Right ventricle myocardium inferior (tissue), 1 donor: Measurements from ENCODE around the gene PASD1. TPM values are rescaled to one million over a fixed set of nuclear protein-coding genes. Genes with fewer than 3 reads are reported as not detected.
"Not testable (repeated sequence)": the region's sequence is repeated elsewhere in the genome, so short reads cannot be mapped to it uniquely, and the experiment has no call there.

Experiments used
- ATAC-seq: fragments of 200-7000 bp; cut with Tn5 transposase; one replicate; pipeline ENCODE4 v1.9.1; 2020; ENCODE audit warnings: mild to moderate bottlenecking, moderate library complexity
- DNase-seq: peaks from one replicate; pipeline ENCODE4 v3.0.0; 2021; ENCODE audit errors: missing footprints
- intact Hi-C: fragments of 100-400 bp; cut with DNase I; formaldehyde crosslinking; loops from one replicate; pipeline ENCODE4 v1.11.0; 2022
- total RNA-seq: library from RNA; stranded (reverse); fragmentation: NEBNext Ultra II Directional; extraction: Animal tissue kit (Norgen Biotek cat#: 25700); gene quantifications from one replicate; pipeline ENCODE4 v1.2.1, GENCODE V29; 2021
- donor health status: DM: no; HTN: yes; CAD: no; lungs with severe emphysema.

Gene PASD1
- total RNA-seq, 1 donor from 2014 or later, result not detected

GRCh38 chrX:151593384-151593783 is 29.9 kb downstream of the PASD1 start:
- DNase-seq, intact Hi-C loops, ATAC-seq: not testable (repeated sequence)

GRCh38 chrX:151596282-151596681 is 32.8 kb downstream of the PASD1 start:
- no peak for DNase-seq
- ATAC-seq, result no peak
- intact Hi-C loops, result no loop called here

GRCh38 chrX:151604931-151605330 is 41.5 kb downstream of the PASD1 start:
- intact Hi-C loops, result no loop called here
- ATAC-seq, result no peak
- no peak for DNase-seq

GRCh38 chrX:151609222-151609621 is 45.7 kb downstream of the PASD1 start:
- intact Hi-C loops, result no loop called here
- no peak for ATAC-seq
- no peak for DNase-seq

GRCh38 chrX:151621422-151621821 is 57.9 kb downstream of the PASD1 start:
- DNase-seq (no peak), ATAC-seq (no peak)
- intact Hi-C loops, result no loop called here

- no peak for DNase-seq
- intact Hi-C loops, result no loop called here
Observed at GRCh38 chrX:151624677-151625076, 61.2 kb downstream of the PASD1 start.

GRCh38 chrX:151631822-151632221 is 68.3 kb downstream of the PASD1 start:
- intact Hi-C loops, result no loop called here
- no peak for DNase-seq
- no peak for ATAC-seq

More at GRCh38 chrX:151624677-151625076, 61.2 kb downstream of the PASD1 start:
- ATAC-seq, result no peak

- ATAC-seq (no peak), DNase-seq (no peak)
- intact Hi-C loops, result no loop called here
Observed at GRCh38 chrX:151633157-151633556, 69.7 kb downstream of the PASD1 start.

- ATAC-seq (no peak), DNase-seq (no peak)
- intact Hi-C loops, result no loop called here
Observed at GRCh38 chrX:151634937-151635336, 71.5 kb downstream of the PASD1 start.

- intact Hi-C loops, result no loop called here
- DNase-seq, result no peak
- no peak for ATAC-seq
Observed at GRCh38 chrX:151641564-151641963, 78.1 kb downstream of the PASD1 start.

- no peak for ATAC-seq
- DNase-seq, result no peak
- intact Hi-C loops, result no loop called here
Observed at GRCh38 chrX:151675121-151675746, 111.8 kb downstream of the PASD1 start.

- DNase-seq (no peak), ATAC-seq (no peak)
- intact Hi-C loops, result no loop called here
Observed at GRCh38 chrX:151676196-151676595, 112.7 kb downstream of the PASD1 start.

GRCh38 chrX:151679798-151680402 is 116.4 kb downstream of the PASD1 start:
- DNase-seq (no peak), ATAC-seq (no peak)
- intact Hi-C loops, result loop anchor here (2.0 kb wide), 1 partner anchor 529 kb away; no protein-coding TSS in a partner anchor

GRCh38 chrX:151680805-151681204 is 117.3 kb downstream of the PASD1 start:
- no peak for ATAC-seq
- DNase-seq, result no peak
- intact Hi-C loops, result loop anchor here (2.0 kb wide), 1 partner anchor 530 kb away; no protein-coding TSS in a partner anchor

- no peak for ATAC-seq
- no peak for DNase-seq
- intact Hi-C loops, result no loop called here
Observed at GRCh38 chrX:151687635-151688034, 124.2 kb downstream of the PASD1 start.

- ATAC-seq, result no peak
- no peak for DNase-seq
- intact Hi-C loops, result no loop called here
Observed at GRCh38 chrX:151688695-151689094, 125.2 kb downstream of the PASD1 start.

GRCh38 chrX:151692825-151693224 is 129.3 kb downstream of the PASD1 start:
- intact Hi-C loops, result no loop called here
- ATAC-seq, result no peak
- DNase-seq, result no peak

GRCh38 chrX:151694121-151694520 is 130.6 kb downstream of the PASD1 start:
- DNase-seq (no peak), ATAC-seq (no peak)
- intact Hi-C loops, result no loop called here

GRCh38 chrX:151694661-151695582 is 131.4 kb downstream of the PASD1 start, which contains the start of gene PRRG3:
PRRG3 (plus strand) TSS chrX:151695458; CDS start chrX:151698815, 3,357 bp downstream.
- intact Hi-C loops, result no loop called here
- no peak for ATAC-seq
- DNase-seq, result no peak
